ENCODE data around the gene NUDT21.
"Not testable (repeated sequence)": the region's sequence is repeated elsewhere in the genome, so short reads cannot be mapped to it uniquely, and the experiment has no call there.

Gene NUDT21

GRCh38 chr16:56450986-56451752 is at the start of gene NUDT21, which contains the start of gene OGFOD1:
Gene NUDT21, minus strand, starts transcription at chr16:56451332. Its CDS starts 130 bp downstream, at chr16:56451202.
Gene OGFOD1, plus strand, starts transcription at chr16:56451554. Its CDS starts 59 bp downstream, at chr16:56451613.
- peak; percentile 47 to 79 (median 69) for DNase-seq (ENCODE audit: low read depth in 2 of 3, low spot score in 2 of 3)

GRCh38 chr16:56493815-56494214 is 42.7 kb upstream of the NUDT21 start:
- DNase-seq (ENCODE audit: low read depth in 2 of 3, low spot score in 2 of 3), result no peak

- DNase-seq (ENCODE audit: low read depth in 2 of 3, low spot score in 2 of 3), result no peak
These were observed 42.0 kb upstream of the NUDT21 start for GRCh38 chr16:56493126-56493525.

- DNase-seq (ENCODE audit: low read depth in 2 of 3, low spot score in 2 of 3), result no peak
These were observed 40.6 kb upstream of the NUDT21 start for GRCh38 chr16:56491657-56492261.

GRCh38 chr16:56488868-56489267 is 37.7 kb upstream of the NUDT21 start:
- DNase-seq (ENCODE audit: low read depth in 2 of 3, low spot score in 2 of 3), result not testable (repeated sequence)

GRCh38 chr16:56488035-56488434 is 36.9 kb upstream of the NUDT21 start:
- no peak for DNase-seq (ENCODE audit: low read depth in 2 of 3, low spot score in 2 of 3)

GRCh38 chr16:56483394-56483793 is 32.3 kb upstream of the NUDT21 start:
- DNase-seq (ENCODE audit: low read depth in 2 of 3, low spot score in 2 of 3), result no peak

- DNase-seq (ENCODE audit: low read depth in 2 of 3, low spot score in 2 of 3), result no peak
These were observed 31.6 kb upstream of the NUDT21 start for GRCh38 chr16:56482683-56483236.

- no peak for DNase-seq (ENCODE audit: low read depth in 2 of 3, low spot score in 2 of 3)
These were observed 30.5 kb upstream of the NUDT21 start for GRCh38 chr16:56481468-56482122.

GRCh38 chr16:56480776-56481467 is 29.8 kb upstream of the NUDT21 start:
- no peak for DNase-seq (ENCODE audit: low read depth in 2 of 3, low spot score in 2 of 3)

- no peak for DNase-seq (ENCODE audit: low read depth in 2 of 3, low spot score in 2 of 3)
These were observed 28.3 kb upstream of the NUDT21 start for GRCh38 chr16:56479469-56479868.

- no peak for DNase-seq (ENCODE audit: low read depth in 2 of 3, low spot score in 2 of 3)
These were observed 27.3 kb upstream of the NUDT21 start for GRCh38 chr16:56478281-56479049.

- DNase-seq (ENCODE audit: low read depth in 2 of 3, low spot score in 2 of 3), result no peak
These were observed 26.2 kb upstream of the NUDT21 start for GRCh38 chr16:56477096-56477878.

GRCh38 chr16:56475201-56475600 is 24.1 kb upstream of the NUDT21 start:
- no peak for DNase-seq (ENCODE audit: low read depth in 2 of 3, low spot score in 2 of 3)

- no peak for DNase-seq (ENCODE audit: low read depth in 2 of 3, low spot score in 2 of 3)
These were observed 19.5 kb upstream of the NUDT21 start for GRCh38 chr16:56470666-56471065.

- no peak for DNase-seq (ENCODE audit: low read depth in 2 of 3, low spot score in 2 of 3)
These were observed 19.1 kb upstream of the NUDT21 start for GRCh38 chr16:56470232-56470631.

GRCh38 chr16:56469748-56470147 is 18.6 kb upstream of the NUDT21 start:
- DNase-seq (ENCODE audit: low read depth in 2 of 3, low spot score in 2 of 3), result no peak

- DNase-seq (ENCODE audit: low read depth in 2 of 3, low spot score in 2 of 3), result no peak
These were observed 17.7 kb upstream of the NUDT21 start for GRCh38 chr16:56468800-56469199.

GRCh38 chr16:56466344-56466743 is 15.2 kb upstream of the NUDT21 start:
- no peak for DNase-seq (ENCODE audit: low read depth in 2 of 3, low spot score in 2 of 3)

GRCh38 chr16:56463153-56463552 is 12.0 kb upstream of the NUDT21 start:
- DNase-seq (ENCODE audit: low read depth in 2 of 3, low spot score in 2 of 3), result no peak
